A673 (cell line): ENCODE measurements around the gene RSPH1.

ENCODE experiments used
- EZH2 ChIP-seq: fragments of 200-600 bp; sonication (generic); IDR thresholded peaks from 2 replicates; pipeline ENCODE4 v1.6.1; 2017; ENCODE audit warnings: borderline replicate concordance, low read depth, mild to moderate bottlenecking, mixed read lengths, antibody characterized with exemption, low read length; ENCODE audit not compliant: poor library complexity, severe bottlenecking
- TF ChIP-seq, protein P1 (sequence below): fragments of 300-800, 200-600 bp; sonication (generic); conservative IDR thresholded peaks from 2 replicates; pipeline ENCODE4 v1.5.1; 2017; ENCODE audit warnings: low read depth, mild to moderate bottlenecking, antibody characterized with exemption, low read length, moderate library complexity, mixed read lengths

DNA sequence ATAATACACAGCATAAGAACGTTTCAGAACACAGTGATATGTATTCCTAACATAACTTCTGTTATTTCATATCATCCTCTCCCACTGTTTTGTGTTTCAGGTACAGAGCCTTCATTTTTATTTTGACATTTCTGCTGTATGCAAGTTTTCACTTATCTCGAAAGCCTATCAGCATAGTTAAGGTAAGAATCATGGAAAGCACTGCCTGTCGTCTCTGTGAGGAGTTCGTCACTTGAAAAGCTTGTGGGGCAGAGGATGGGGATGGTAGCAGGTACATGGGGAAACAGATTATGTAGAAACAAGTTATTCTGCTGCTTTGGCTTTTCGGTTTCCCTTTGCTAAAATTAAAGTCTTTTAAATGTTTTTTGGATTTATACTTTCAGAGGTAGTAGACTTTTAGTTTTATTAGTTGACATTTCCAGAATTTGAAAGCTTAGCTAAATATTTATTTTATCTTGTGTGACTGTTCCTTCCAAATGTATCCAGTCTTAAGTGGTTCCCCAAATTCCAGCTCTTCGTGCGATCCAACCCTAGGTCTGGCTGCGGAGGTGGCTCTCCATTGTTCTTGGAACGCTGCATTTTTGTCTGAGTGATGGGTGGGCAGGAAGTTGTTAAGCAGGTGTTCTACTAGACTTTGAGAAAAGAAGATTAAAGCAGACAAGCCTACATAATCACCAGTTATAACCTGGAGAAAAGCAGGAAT is 29.8 kb upstream of the RSPH1 start:
- TF ChIP-seq, protein P1, sequence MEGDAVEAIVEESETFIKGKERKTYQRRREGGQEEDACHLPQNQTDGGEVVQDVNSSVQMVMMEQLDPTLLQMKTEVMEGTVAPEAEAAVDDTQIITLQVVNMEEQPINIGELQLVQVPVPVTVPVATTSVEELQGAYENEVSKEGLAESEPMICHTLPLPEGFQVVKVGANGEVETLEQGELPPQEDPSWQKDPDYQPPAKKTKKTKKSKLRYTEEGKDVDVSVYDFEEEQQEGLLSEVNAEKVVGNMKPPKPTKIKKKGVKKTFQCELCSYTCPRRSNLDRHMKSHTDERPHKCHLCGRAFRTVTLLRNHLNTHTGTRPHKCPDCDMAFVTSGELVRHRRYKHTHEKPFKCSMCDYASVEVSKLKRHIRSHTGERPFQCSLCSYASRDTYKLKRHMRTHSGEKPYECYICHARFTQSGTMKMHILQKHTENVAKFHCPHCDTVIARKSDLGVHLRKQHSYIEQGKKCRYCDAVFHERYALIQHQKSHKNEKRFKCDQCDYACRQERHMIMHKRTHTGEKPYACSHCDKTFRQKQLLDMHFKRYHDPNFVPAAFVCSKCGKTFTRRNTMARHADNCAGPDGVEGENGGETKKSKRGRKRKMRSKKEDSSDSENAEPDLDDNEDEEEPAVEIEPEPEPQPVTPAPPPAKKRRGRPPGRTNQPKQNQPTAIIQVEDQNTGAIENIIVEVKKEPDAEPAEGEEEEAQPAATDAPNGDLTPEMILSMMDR = no peak
- TF ChIP-seq EZH2 = no peak
